HFF-Myc (cell line): ENCODE data around the gene DAPL1.

ENCODE experiments used
- DNase-seq: peaks from one replicate; pipeline ENCODE4 v3.0.0-alpha.2; 2011; ENCODE audit warnings: low read depth; ENCODE audit errors: extremely low read depth
- H3K4me3 ChIP-seq: replicated peaks from 2 replicates; pipeline ENCODE4 v1.5.1; 2011; ENCODE audit warnings: low read depth, mild to moderate bottlenecking, control low read depth, low read length
- CTCF ChIP-seq: IDR thresholded peaks from 2 replicates; pipeline ENCODE4 v1.5.1; 2012; ENCODE audit warnings: mild to moderate bottlenecking, low read depth, low read length, control low read depth; ENCODE audit errors: missing control alignments

The DAPL1 gene

GRCh38 chr2:158815166-158815565, 20.0 kb downstream of the DAPL1 start:
- no peak for TF ChIP-seq CTCF
- H3K4me3 ChIP-seq: no peak overlapping the region
- DNase-seq: no peak

GRCh38 chr2:158815658-158816057, 20.5 kb downstream of the DAPL1 start:
- TF ChIP-seq CTCF: no peak
- DNase-seq: no peak
- no peak overlapping the region for H3K4me3 ChIP-seq

- no peak overlapping the region for H3K4me3 ChIP-seq
- DNase-seq: no peak
- no peak for TF ChIP-seq CTCF
These were observed 22.5 kb downstream of the DAPL1 start for GRCh38 chr2:158817588-158817987.

GRCh38 chr2:158818511-158818910, 23.4 kb downstream of the DAPL1 start:
- no peak for DNase-seq
- H3K4me3 ChIP-seq: no peak overlapping the region
- TF ChIP-seq CTCF: no peak

- no peak for DNase-seq
- TF ChIP-seq CTCF: no peak
- no peak overlapping the region for H3K4me3 ChIP-seq
These were observed 27.1 kb downstream of the DAPL1 start for GRCh38 chr2:158822193-158822592.

- no peak for DNase-seq
- TF ChIP-seq CTCF: no peak
- H3K4me3 ChIP-seq: no peak overlapping the region
These were observed 28.5 kb downstream of the DAPL1 start for GRCh38 chr2:158823486-158824237.

GRCh38 chr2:158825021-158825420, 29.9 kb downstream of the DAPL1 start:
- TF ChIP-seq CTCF: no peak
- no peak overlapping the region for H3K4me3 ChIP-seq
- no peak for DNase-seq
